ENCODE data around the gene DHCR24. TPM values are rescaled to one million over a fixed set of nuclear protein-coding genes. Genes with fewer than 3 reads are reported as not detected.

DHCR24 gene, protein sequence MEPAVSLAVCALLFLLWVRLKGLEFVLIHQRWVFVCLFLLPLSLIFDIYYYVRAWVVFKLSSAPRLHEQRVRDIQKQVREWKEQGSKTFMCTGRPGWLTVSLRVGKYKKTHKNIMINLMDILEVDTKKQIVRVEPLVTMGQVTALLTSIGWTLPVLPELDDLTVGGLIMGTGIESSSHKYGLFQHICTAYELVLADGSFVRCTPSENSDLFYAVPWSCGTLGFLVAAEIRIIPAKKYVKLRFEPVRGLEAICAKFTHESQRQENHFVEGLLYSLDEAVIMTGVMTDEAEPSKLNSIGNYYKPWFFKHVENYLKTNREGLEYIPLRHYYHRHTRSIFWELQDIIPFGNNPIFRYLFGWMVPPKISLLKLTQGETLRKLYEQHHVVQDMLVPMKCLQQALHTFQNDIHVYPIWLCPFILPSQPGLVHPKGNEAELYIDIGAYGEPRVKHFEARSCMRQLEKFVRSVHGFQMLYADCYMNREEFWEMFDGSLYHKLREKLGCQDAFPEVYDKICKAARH
- total RNA-seq: 100 to 1,000 TPM; 243 to 340 TPM
- polyA plus RNA-seq (2013, experiment 1 of 2): 221 TPM
- 218 TPM for polyA plus RNA-seq (2013, experiment 2 of 2)
- long read RNA-seq, experiment 1, full-length matches to known transcripts: 27 of 125 reads
- long read RNA-seq, experiment 1, partial matches to known transcripts: 21 of 125 reads
- long read RNA-seq, experiment 1, other reads (novel, unspliced or antisense): 77 of 125 reads
- long read RNA-seq, experiment 2, full-length matches to known transcripts: 695 of 785 reads
- long read RNA-seq, experiment 2, partial matches to known transcripts: 39 of 785 reads
- long read RNA-seq, experiment 2, other reads (novel, unspliced or antisense): 51 of 785 reads
- long read RNA-seq, experiment 3, full-length matches to known transcripts: 780 of 899 reads
- long read RNA-seq, experiment 3, partial matches to known transcripts: 40 of 899 reads
- long read RNA-seq, experiment 3, other reads (novel, unspliced or antisense): 79 of 899 reads
- long read RNA-seq, experiment 4, partial matches to known transcripts: 1 of 9 reads
- long read RNA-seq, experiment 4, other reads (novel, unspliced or antisense): 8 of 9 reads

DNA sequence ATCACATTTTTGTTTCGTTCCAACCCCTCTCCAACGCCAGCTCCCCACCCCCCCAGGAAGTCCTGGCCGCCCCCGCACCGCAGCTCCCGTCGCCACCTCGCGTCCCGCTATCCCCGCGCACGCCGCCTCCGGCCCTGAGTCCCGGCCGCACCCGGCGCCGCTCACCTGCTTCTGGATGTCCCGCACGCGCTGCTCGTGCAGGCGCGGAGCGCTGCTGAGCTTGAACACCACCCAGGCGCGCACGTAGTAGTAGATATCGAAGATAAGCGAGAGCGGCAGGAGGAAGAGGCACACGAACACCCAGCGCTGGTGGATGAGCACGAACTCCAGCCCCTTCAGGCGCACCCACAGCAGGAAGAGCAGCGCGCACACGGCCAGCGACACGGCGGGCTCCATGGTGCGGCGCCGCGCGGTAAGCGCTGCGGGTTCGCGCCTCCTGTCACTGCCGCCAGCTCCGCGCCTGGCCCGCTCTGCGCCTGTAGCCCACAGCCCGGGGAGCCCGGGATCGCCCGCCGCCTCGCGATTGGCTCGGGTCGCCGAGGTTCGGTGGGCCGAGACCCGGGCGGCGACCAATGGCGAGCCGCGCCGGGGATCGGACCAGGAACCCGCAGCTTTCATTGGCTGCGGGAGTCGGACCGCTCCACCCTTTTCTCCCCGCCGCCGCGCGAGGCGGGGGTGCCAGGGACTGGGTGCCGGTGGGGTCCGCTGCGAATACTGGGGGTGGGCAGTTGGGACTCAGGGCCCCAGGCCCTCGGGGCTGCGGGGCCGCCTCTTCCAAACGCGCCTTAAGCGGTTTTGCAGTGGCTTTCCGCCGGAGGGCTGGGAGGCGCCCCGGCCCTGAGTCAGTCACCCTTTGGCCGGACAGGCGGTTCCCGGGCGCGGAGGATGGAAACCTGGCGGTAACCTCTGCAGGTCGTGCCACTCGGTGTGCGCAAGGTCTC lies at the start of gene DHCR24:
Gene DHCR24, minus strand, starts transcription at position 472 of the 941 bp plus-strand sequence. Its CDS starts 76 bp downstream, at position 396.
- Mint-ChIP-seq H3K27me3 (ENCODE audit: insufficient read depth) (no peaks in the 10 kb centered on the region), H3K27ac (peak within 1 kb of the TSS; percentile 91), H3K4me1 (peaks cover 49% of the 10 kb centered on the region), H3K36me3 (ENCODE audit: low read depth) (peaks cover 35% of the 10 kb centered on the region), H3K4me3 (peak within 1 kb of the TSS; percentile 83), H3K9me3 (no peaks in the 10 kb centered on the region)
- H3K9me3 ChIP-seq (ENCODE audit: control insufficient read depth, low read length): peaks cover 5% of the 10 kb centered on the region
- 0 to 2% methylated on average over 34 to 109 of the region's 109 CpGs for WGBS, 2 experiments (ENCODE audit: insufficient coverage in 1 of 2, insufficient read length in 1 of 2)
- peak; percentile 96 for DNase-seq
- H3K9ac ChIP-seq (ENCODE audit: extremely low read depth, low read length, poor library complexity, severe bottlenecking): peak within 1 kb of the TSS; percentile 52
- H3K4me1 ChIP-seq (ENCODE audit: control insufficient read depth, insufficient read depth, low read length): peaks cover 18% of the 10 kb centered on the region
- H3K27ac ChIP-seq (ENCODE audit: low read depth, low read length): peak within 1 kb of the TSS; percentile 72
- TF ChIP-seq, protein P1, sequence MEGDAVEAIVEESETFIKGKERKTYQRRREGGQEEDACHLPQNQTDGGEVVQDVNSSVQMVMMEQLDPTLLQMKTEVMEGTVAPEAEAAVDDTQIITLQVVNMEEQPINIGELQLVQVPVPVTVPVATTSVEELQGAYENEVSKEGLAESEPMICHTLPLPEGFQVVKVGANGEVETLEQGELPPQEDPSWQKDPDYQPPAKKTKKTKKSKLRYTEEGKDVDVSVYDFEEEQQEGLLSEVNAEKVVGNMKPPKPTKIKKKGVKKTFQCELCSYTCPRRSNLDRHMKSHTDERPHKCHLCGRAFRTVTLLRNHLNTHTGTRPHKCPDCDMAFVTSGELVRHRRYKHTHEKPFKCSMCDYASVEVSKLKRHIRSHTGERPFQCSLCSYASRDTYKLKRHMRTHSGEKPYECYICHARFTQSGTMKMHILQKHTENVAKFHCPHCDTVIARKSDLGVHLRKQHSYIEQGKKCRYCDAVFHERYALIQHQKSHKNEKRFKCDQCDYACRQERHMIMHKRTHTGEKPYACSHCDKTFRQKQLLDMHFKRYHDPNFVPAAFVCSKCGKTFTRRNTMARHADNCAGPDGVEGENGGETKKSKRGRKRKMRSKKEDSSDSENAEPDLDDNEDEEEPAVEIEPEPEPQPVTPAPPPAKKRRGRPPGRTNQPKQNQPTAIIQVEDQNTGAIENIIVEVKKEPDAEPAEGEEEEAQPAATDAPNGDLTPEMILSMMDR (conservative IDR thresholded peaks at IDR 0.05): no peak
- H3K27me3 ChIP-seq (ENCODE audit: control insufficient read depth, insufficient read depth, low read length, poor library complexity, severe bottlenecking): no peaks in the 10 kb centered on the region
- H3K4me3 ChIP-seq (ENCODE audit: low read length): peak within 1 kb of the TSS; percentile 96
- H3K36me3 ChIP-seq (ENCODE audit: control insufficient read depth, insufficient read depth, low read length): peaks cover 32% of the 10 kb centered on the region

DNA sequence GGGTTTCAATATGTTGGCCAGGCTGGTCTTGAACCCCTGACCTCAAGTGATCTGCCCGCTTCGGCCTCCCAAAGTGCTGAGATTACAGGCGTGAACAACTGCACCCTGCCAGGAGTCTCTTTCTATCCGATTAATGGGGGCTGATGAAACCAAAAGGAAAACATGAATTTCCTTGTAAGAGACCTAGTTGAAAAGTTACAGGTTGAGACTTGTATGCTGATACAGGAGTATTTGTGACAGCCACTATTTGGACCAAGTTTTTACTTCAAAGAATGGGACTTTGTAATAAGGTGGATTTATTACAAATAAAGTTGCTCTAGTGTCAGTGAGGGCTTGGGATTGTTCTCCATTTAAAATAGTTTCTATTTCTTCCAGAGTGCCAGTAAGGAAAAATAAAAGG lies 49.8 kb upstream of the DHCR24 start:
- H3K27me3 ChIP-seq (ENCODE audit: control insufficient read depth, insufficient read depth, low read length, poor library complexity, severe bottlenecking): no peaks in the 10 kb centered on the region
- no peak overlapping the region for H3K27ac Mint-ChIP-seq
- H3K27ac ChIP-seq (ENCODE audit: low read depth, low read length): no peak overlapping the region
- peaks cover 5% of the 10 kb centered on the region for H3K36me3 Mint-ChIP-seq (ENCODE audit: low read depth)
- peaks cover 34% of the 10 kb centered on the region for H3K9me3 ChIP-seq (ENCODE audit: control insufficient read depth, low read length)
- H3K4me3 ChIP-seq (ENCODE audit: low read length): no peak overlapping the region
- TF ChIP-seq, protein P1 (conservative IDR thresholded peaks at IDR 0.05): no peak
- 88 to 91% methylated on average over 4 of the region's 4 CpGs for WGBS, 2 experiments (ENCODE audit: insufficient coverage in 1 of 2, insufficient read length in 1 of 2)
- H3K27me3 Mint-ChIP-seq (ENCODE audit: insufficient read depth): no peaks in the 10 kb centered on the region
- peaks cover 27% of the 10 kb centered on the region for H3K9me3 Mint-ChIP-seq
- no peak overlapping the region for H3K4me3 Mint-ChIP-seq
- no peaks in the 10 kb centered on the region for H3K36me3 ChIP-seq (ENCODE audit: control insufficient read depth, insufficient read depth, low read length)
- peaks cover 7% of the 10 kb centered on the region for H3K4me1 ChIP-seq (ENCODE audit: control insufficient read depth, insufficient read depth, low read length)
- no peak overlapping the region for H3K9ac ChIP-seq (ENCODE audit: extremely low read depth, low read length, poor library complexity, severe bottlenecking)
- H3K4me1 Mint-ChIP-seq: peaks cover 34% of the 10 kb centered on the region
- DNase-seq: no peak

All from endodermal cell (in vitro differentiated cells).